ENCODE measurements around the gene CHMP5. TPM values are rescaled to one million over a fixed set of nuclear protein-coding genes. Genes with fewer than 3 reads are reported as not detected.

The CHMP5 gene
- total RNA-seq, 2 experiments from 2014 or later, result 17.4 to 18.6 TPM

DNA sequence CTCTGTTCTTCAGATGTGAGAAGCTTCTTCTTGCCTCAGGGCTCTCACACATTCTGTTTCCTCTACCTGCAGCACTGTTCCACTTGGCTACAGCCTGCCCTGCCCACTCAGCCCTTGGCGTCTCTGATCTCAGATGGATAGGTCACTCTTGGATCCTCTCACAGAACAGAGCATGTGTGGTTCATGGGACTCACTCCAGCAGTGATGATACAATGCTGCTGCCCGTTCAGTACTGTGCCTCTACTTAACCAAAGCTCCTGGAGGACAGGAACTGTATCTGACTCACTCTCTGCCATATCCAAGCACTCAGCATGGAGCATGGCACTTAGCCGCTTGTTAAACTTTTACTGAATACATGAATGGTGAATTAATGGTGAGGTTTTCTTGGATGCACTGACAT lies 28.3 kb upstream of the CHMP5 start:
- Histone ChIP-seq H3K27me3 (ENCODE audit: control insufficient read depth in 1 of 2, insufficient read depth in 2 of 2, low read length in 2 of 2) (peaks cover 0 to 2% of the 10 kb centered on the region in 2 experiments), H3K4me3 (ENCODE audit: low read length) (no peak overlapping the region), H3K36me3 (ENCODE audit: insufficient read depth, low read length) (no peaks in the 10 kb centered on the region), H3K9me3 (ENCODE audit: control insufficient read depth in 1 of 2, insufficient read depth in 1 of 2, low read length in 2 of 2) (no peaks in the 10 kb centered on the region), H3K27ac (ENCODE audit: low read depth in 1 of 2, low read length in 2 of 2) (no peak overlapping the region), H3K4me1 (ENCODE audit: insufficient read depth, low read length) (peaks cover 3% of the 10 kb centered on the region)
- no peak for TF ChIP-seq CTCF (IDR thresholded peaks at IDR 0.05)
- no peaks in the 10 kb centered on the region for H3K9me3 Mint-ChIP-seq
- no peak overlapping the region for H3K27ac Mint-ChIP-seq
- DNase-seq (no peak), ATAC-seq (ENCODE audit: poor library complexity) (no peak)
- peaks cover 4% of the 10 kb centered on the region for H3K4me1 Mint-ChIP-seq (ENCODE audit: low read depth)
- H3K36me3 Mint-ChIP-seq (ENCODE audit: low read depth), result no peaks in the 10 kb centered on the region
- POLR2A ChIA-PET, result no interaction called here
- intact Hi-C loops (cut with DNase I, micrococcal nuclease), result no loop called here
- H3K4me3 Mint-ChIP-seq, result no peak overlapping the region
- CTCF ChIA-PET, result no interaction called here
- H3K27me3 Mint-ChIP-seq, result no peaks in the 10 kb centered on the region

GRCh38 chr9:33239921-33240320 lies 24.9 kb upstream of the CHMP5 start, which contains the start of gene SPINK4:
Gene SPINK4, plus strand, starts transcription at chr9:33240167. Its CDS starts 42 bp downstream, at chr9:33240209.
- Mint-ChIP-seq H3K27me3 (no peaks in the 10 kb centered on the region), H3K4me3 (no peak within 1 kb of the TSS), H3K27ac (no peak within 1 kb of the TSS), H3K36me3 (ENCODE audit: low read depth) (no peaks in the 10 kb centered on the region), H3K4me1 (ENCODE audit: low read depth) (peaks cover 4% of the 10 kb centered on the region), H3K9me3 (no peaks in the 10 kb centered on the region)
- no peak for ATAC-seq (ENCODE audit: poor library complexity)
- no peak for DNase-seq
- Histone ChIP-seq H3K27ac (ENCODE audit: low read depth in 1 of 2, low read length in 2 of 2) (no peak within 1 kb of the TSS), H3K4me3 (ENCODE audit: low read length) (no peak within 1 kb of the TSS), H3K36me3 (ENCODE audit: insufficient read depth, low read length) (no peaks in the 10 kb centered on the region), H3K27me3 (ENCODE audit: control insufficient read depth in 1 of 2, insufficient read depth in 2 of 2, low read length in 2 of 2) (peaks cover 0 to 2% of the 10 kb centered on the region in 2 experiments), H3K4me1 (ENCODE audit: insufficient read depth, low read length) (peaks cover 3% of the 10 kb centered on the region), H3K9me3 (ENCODE audit: control insufficient read depth in 1 of 2, insufficient read depth in 1 of 2, low read length in 2 of 2) (no peaks in the 10 kb centered on the region)
- POLR2A ChIA-PET, result no interaction called here
- intact Hi-C loops (cut with DNase I, micrococcal nuclease), result no loop called here
- CTCF ChIA-PET, result no interaction called here
- TF ChIP-seq CTCF (IDR thresholded peaks at IDR 0.05), result no peak

DNA sequence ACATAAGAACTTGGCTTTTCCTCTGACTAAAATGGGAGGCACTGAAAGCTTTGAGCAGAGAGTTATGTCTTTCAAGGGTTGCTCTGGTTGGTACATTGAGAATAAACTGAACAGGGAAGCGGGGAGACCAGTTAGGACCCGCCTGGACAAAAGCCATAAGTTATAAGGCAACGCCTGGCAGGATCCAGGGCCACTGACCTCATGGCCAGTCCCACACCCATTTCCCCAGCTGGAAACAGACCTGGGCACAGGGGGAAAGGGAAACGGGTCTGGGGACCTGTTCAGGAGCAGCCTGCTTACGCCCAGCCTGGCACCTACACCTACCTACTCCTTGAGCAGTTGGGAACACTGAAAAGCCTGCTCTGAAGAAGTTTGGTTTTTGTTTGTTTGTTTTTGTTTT lies 23.6 kb upstream of the CHMP5 start:
- H3K4me1 Mint-ChIP-seq (ENCODE audit: low read depth), result peaks cover 4% of the 10 kb centered on the region

More for the DNA sequence above, 23.6 kb upstream of the CHMP5 start:
- H3K9me3 ChIP-seq (ENCODE audit: control insufficient read depth in 1 of 2, insufficient read depth in 1 of 2, low read length in 2 of 2), result no peaks in the 10 kb centered on the region
- H3K27me3 ChIP-seq (ENCODE audit: control insufficient read depth in 1 of 2, insufficient read depth in 2 of 2, low read length in 2 of 2), result peaks cover 0 to 2% of the 10 kb centered on the region in 2 experiments
- ATAC-seq (ENCODE audit: poor library complexity), result no peak
- TF ChIP-seq CTCF (IDR thresholded peaks at IDR 0.05), result no peak
- CTCF ChIA-PET, result no interaction called here
- Mint-ChIP-seq H3K4me3 (no peak overlapping the region), H3K9me3 (no peaks in the 10 kb centered on the region), H3K36me3 (ENCODE audit: low read depth) (no peaks in the 10 kb centered on the region), H3K27ac (no peak overlapping the region), H3K27me3 (no peaks in the 10 kb centered on the region)
- no peak overlapping the region for H3K27ac ChIP-seq (ENCODE audit: low read depth in 1 of 2, low read length in 2 of 2)
- no peak for DNase-seq
- H3K36me3 ChIP-seq (ENCODE audit: insufficient read depth, low read length), result no peaks in the 10 kb centered on the region
- peaks cover 3% of the 10 kb centered on the region for H3K4me1 ChIP-seq (ENCODE audit: insufficient read depth, low read length)
- H3K4me3 ChIP-seq (ENCODE audit: low read length), result no peak overlapping the region
- POLR2A ChIA-PET, result no interaction called here
- intact Hi-C loops (cut with DNase I, micrococcal nuclease), result no loop called here

Data from CD4-positive, alpha-beta T cell (primary cell).